Bronchial epithelial cell (primary cell): Measurements from ENCODE around the gene CCR7. TPM values are rescaled to one million over a fixed set of nuclear protein-coding genes. Genes with fewer than 3 reads are reported as not detected.

ENCODE experiments used
- DNase-seq: peaks from one replicate; pipeline ENCODE4 v3.0.0-alpha.2; 2010; ENCODE audit warnings: low read depth
- FAIRE-seq: peaks from 2 replicates; lab custom pipeline; 2011; peaks lifted over from hg19 to GRCh38; lab: Jason Lieb, UNC
- H3K27me3 ChIP-seq: 2 replicates; pipeline ENCODE4 v1.5.1; 2011; ENCODE audit warnings: low read length; ENCODE audit not compliant: control insufficient read depth, insufficient read depth
- H3K36me3 ChIP-seq: 2 replicates; pipeline ENCODE4 v1.5.1; 2011; ENCODE audit warnings: low read length; ENCODE audit not compliant: control insufficient read depth, insufficient read depth
- H3K4me3 ChIP-seq: 2 replicates; pipeline ENCODE4 v1.5.1; 2011; ENCODE audit warnings: mild to moderate bottlenecking, low read depth, low read length, control low read depth
- CTCF ChIP-seq: IDR thresholded peaks from 2 replicates; pipeline ENCODE4 v1.5.1; 2011; ENCODE audit warnings: mild to moderate bottlenecking, moderate library complexity, low read length, control low read depth, inconsistent platforms; ENCODE audit not compliant: insufficient read depth, severe bottlenecking
- total RNA-seq: library from RNA; depleted of rRNA; stranded (reverse); fragments of >200 nt; gene quantifications from 2 replicates; pipeline ENCODE4 v1.2.1, GENCODE V29; 2014

CCR7 gene
- total RNA-seq, 1 donor from 2014 or later: not detected

- peak; percentile 92 for DNase-seq
- no peaks in the 10 kb centered on the region for H3K27me3 ChIP-seq
- H3K36me3 ChIP-seq: no peaks in the 10 kb centered on the region
- TF ChIP-seq CTCF: no peak
- H3K4me3 ChIP-seq: no peak overlapping the region
- no peak for FAIRE-seq
These were observed 27.0 kb downstream of the CCR7 start for GRCh38 chr17:40538019-40538935.

- H3K36me3 ChIP-seq: no peaks in the 10 kb centered on the region
- no peaks in the 10 kb centered on the region for H3K27me3 ChIP-seq
- FAIRE-seq (no peak), DNase-seq (peak; percentile 74)
- H3K4me3 ChIP-seq: no peak overlapping the region
- TF ChIP-seq CTCF: no peak
These were observed 28.7 kb downstream of the CCR7 start for GRCh38 chr17:40536295-40537171.

GRCh38 chr17:40535924-40536294 lies 29.4 kb downstream of the CCR7 start:
- Histone ChIP-seq H3K36me3 (no peaks in the 10 kb centered on the region), H3K27me3 (no peaks in the 10 kb centered on the region), H3K4me3 (no peak overlapping the region)
- no peak for TF ChIP-seq CTCF
- DNase-seq (no peak), FAIRE-seq (no peak)

GRCh38 chr17:40535438-40535837 lies 29.8 kb downstream of the CCR7 start:
- no peak for TF ChIP-seq CTCF

GRCh38 chr17:40534371-40535189 lies 30.7 kb downstream of the CCR7 start:
- FAIRE-seq (no peak), DNase-seq (no peak)
- H3K4me3 ChIP-seq: no peak overlapping the region
- no peak for TF ChIP-seq CTCF
- no peaks in the 10 kb centered on the region for H3K27me3 ChIP-seq
- no peaks in the 10 kb centered on the region for H3K36me3 ChIP-seq

More at GRCh38 chr17:40535438-40535837, 29.8 kb downstream of the CCR7 start:
- Histone ChIP-seq H3K27me3 (no peaks in the 10 kb centered on the region), H3K36me3 (no peaks in the 10 kb centered on the region), H3K4me3 (no peak overlapping the region)
- FAIRE-seq (no peak), DNase-seq (no peak)
